CD4-positive, alpha-beta T cell treated with Interleukin-10 for 1 hour (primary cell): ENCODE measurements around the gene TMC3.
"Not testable (repeated sequence)": the region's sequence is repeated elsewhere in the genome, so short reads cannot be mapped to it uniquely, and the experiment has no call there.

Experiments used
- DNase-seq: peaks from one replicate; pipeline ENCODE4 v3.0.0-alpha.2; 2020

Gene TMC3

DNA sequence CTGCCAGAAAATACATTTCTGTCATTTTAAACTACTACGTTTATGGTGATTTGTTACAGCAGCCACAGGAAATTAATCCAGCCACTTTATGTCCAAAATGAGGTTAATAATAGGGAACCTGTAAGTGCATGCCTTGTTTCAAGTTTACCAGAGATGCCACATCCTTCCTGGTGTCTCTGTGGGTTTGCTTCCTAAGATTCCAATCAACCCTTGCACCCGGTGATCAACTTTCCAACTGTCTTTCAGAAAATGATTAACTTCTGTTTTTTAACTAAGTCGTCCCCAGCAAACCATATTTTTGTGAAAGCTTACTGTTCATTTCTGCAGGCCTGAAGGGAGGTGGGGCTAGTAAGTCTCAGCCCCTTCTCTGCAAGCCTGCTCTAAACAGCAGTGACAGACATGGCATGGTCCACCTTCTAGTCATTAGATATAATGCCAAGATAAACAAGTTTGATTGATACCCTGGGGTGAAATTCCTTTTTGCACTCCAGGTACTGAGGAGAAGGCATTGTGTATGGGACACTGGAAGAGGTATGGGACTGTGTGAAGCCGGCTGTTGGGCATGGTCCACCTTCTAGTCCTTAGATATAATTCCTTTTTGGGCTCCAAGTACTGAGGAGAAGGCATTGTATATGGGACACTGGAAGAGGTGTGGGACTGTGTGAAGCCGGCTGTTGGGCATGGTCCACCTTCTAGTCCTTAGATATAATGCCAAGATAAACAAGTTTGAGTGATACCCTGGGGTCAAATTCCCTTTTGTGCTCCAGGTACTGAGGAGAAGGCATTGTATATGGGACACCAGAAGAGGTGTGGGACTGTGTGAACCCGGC is 11.1 kb upstream of the TMC3 start:
- no peak for DNase-seq

- DNase-seq = no peak
Observed at GRCh38 chr15:81381720-81382119, 7.7 kb upstream of the TMC3 start.

DNA sequence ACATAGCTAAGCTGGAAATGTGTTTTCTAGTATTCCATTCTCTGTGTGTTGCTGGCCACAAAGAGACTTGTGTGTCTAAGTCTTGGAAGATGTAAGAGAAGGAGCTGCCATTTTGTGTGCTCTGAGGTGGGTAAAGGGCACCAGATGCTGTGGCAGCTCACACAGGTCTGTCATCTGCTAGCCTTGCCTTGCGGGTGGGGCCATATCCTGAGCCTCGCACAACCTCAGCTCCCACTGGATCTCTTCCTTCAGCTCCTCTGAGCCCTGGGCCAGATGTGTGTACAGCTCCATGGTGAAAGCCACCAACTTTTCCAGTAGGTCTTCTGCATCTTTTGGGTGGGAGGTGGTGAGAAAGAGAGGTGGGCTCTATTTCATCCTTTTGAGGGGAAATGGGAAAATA is 6.7 kb upstream of the TMC3 start:
- DNase-seq = no peak

- no peak for DNase-seq
Observed at GRCh38 chr15:81380203-81380602, 6.2 kb upstream of the TMC3 start.

- no peak for DNase-seq
Observed at GRCh38 chr15:81379269-81379668, 5.3 kb upstream of the TMC3 start.

DNA sequence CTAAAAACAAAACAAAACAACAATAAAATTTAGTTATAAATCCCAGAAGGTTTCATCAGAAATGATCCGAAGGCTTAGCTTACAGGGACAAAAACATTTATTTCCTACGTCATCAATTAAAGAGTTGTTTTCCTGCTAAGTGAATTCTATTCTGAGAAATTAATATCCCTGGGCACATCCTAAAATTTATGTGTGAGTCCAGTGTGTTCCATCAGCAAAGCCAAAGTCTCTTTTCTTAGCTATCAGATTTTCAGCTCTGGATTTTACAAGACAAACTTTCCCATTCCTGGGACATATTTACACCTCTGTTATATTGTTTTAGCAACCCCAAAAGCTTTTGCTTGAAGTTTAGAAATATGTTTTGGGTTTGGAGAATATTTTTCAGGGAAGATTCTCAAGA is 4.4 kb upstream of the TMC3 start:
- DNase-seq = no peak

- no peak for DNase-seq
Observed at GRCh38 chr15:81377871-81378270, 3.9 kb upstream of the TMC3 start.

GRCh38 chr15:81376231-81376630 is 2.2 kb upstream of the TMC3 start:
- no peak for DNase-seq

GRCh38 chr15:81375461-81375860 is 1.4 kb upstream of the TMC3 start:
- no peak for DNase-seq

- no peak for DNase-seq
Observed at GRCh38 chr15:81373176-81373575, 837 bp downstream of the TMC3 start.

- DNase-seq = no peak
Observed at GRCh38 chr15:81372575-81372974, 1.4 kb downstream of the TMC3 start.

DNA sequence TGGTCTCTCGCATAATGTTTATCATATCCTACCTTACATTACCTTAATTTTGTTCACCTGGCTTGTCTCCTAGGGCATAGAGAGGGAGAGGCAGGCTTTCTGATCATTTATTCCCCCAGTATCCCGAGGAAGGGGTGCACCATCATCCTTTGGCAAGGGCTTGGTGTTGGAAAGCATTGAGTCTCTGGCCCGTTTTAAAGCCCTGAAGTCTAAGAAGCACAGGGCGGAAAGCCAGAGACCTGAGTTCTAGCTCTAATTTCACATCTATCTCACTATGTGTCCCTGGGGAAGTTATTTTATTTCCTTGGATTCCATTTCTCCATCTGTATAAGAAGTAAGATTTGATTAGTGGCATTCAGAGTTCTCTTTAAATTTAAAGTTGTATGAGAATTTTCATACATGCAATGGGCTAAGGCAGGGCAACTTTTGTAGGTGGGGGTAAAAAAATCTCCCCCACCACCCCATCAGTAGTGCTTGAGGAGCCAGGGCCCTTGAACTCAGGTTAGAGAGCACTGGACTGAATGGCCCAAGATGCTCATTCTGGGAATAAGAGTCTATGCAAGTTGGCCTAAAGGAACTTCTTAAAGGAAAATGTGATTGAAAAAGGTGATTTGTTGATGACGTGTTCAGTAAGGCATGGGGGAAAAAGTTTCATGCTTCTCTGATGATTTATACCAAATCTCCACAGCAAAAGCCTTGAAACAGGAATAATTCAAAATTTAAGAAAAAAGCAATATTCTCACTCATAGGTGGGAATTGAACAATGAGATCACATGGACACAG is 10.1 kb downstream of the TMC3 start:
- DNase-seq = no peak

GRCh38 chr15:81363276-81363675 is 10.7 kb downstream of the TMC3 start:
- DNase-seq = no peak

GRCh38 chr15:81362790-81363189 is 11.2 kb downstream of the TMC3 start:
- DNase-seq = no peak

DNA sequence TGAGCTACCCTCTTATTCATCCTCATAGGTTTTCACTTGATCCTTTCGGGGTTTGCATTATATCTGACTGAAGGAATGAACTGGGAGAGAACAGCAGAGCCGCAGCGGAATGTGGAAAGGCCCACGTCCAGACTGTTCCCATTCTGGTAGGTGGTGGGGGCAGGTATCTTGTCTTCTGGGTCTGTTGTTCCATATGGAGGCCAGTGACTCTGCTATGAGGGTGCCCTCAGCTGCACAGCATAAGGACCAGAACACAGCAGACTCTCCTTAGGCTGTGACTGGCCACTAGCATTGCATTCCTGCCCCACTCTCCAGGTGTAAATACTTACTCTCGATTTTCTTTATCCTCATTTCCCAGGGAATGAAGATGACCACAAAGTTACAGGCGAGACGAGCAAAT is 12.1 kb downstream of the TMC3 start:
- DNase-seq = no peak

- no peak for DNase-seq
Observed at GRCh38 chr15:81360491-81360890, 13.5 kb downstream of the TMC3 start.

DNA sequence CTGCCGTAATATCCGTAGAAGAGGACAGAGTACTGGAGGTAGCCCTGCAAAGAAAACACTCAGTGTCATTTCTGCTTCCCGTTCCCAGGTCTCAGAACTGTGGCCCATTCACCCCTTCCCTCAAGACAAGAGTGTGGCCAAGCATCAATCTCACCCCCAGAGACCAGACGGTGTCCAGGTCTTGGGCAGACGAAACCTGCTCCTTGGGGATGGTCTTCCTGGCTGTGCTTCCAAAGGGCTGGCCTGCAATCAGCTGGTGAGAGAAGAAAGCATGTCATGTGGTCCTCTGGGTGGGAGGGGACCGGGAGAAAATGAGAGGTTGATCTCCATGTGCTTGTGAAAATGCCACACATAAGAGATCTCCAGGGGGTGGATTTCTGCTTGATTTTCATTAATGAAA is 15.8 kb downstream of the TMC3 start:
- DNase-seq = no peak

DNA sequence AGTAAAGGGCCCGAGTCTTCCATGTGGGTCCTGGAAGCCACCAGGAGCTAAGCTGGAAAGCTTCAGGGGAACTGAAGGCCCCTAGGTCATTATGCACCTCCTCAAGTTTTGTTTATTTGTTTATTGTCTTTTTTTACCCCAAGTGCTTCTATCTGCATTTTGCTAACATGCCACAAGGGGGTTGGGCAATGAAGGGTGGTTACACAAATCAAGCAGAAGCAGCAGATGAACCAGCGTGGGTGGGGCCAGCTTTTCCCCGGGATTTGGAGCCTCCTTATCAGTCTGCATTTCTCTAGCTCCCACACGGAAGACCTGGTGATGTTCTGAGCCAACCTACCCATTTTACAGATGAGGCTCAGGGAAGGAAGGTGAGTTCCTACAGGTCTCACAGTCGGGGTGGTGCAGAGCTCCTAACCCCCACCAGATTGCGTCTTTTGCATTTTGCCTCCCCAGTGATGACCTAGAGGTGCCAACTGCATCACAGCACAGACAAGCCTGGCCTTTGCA is 16.8 kb downstream of the TMC3 start:
- DNase-seq = no peak

GRCh38 chr15:81356252-81356651 is 17.8 kb downstream of the TMC3 start:
- DNase-seq = no peak

GRCh38 chr15:81351651-81352050 is 22.4 kb downstream of the TMC3 start:
- no peak for DNase-seq

DNA sequence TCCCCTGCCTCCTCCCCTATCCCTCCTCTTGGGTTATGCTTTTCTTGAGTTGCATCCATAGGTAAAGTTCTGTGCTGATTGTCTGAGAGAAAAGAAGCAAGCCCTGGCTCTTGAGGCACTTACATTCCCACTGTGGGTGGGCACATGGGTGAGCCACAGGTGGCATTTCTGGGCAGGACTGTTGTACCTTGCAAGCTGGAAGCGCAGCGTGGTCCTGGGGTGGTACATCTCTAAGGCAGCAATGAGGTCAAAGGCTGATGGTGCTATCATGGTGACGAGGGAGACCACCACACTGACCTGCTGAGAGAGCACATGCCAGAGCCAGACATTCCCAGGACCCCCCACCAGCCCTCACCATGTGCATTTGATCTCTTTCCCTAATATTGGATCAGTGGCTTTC is 24.7 kb downstream of the TMC3 start:
- no peak for DNase-seq

DNA sequence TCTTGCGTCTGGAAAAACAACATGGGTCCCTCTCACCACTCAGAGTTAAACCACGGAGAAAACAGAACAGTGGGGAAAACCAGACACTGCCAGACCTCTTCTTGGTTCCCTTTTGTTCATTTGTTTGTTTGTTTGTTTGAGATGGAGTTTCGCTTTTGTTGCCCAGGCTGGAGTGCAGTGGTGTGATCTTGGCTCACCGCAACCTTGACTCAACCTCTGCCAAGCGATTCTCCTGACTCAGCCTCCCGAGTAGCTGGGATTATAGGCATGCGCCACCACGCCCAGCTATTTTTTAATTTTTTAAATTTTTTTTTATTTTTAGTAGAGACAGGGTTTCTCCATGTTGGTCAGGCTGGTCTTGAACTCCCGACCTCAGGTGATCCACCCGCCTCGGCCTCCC is 25.3 kb downstream of the TMC3 start:
- DNase-seq = not testable (repeated sequence)

- DNase-seq = no peak
Observed at GRCh38 chr15:81347910-81348309, 26.1 kb downstream of the TMC3 start.

- no peak for DNase-seq
Observed at GRCh38 chr15:81346611-81347010, 27.4 kb downstream of the TMC3 start.
